ENCODE data around the gene POLR1B. TPM values are rescaled to one million over a fixed set of nuclear protein-coding genes. Genes with fewer than 3 reads are reported as not detected.
"Not testable (repeated sequence)": the region's sequence is repeated elsewhere in the genome, so short reads cannot be mapped to it uniquely, and the experiment has no call there.

Gene POLR1B
- total and polyA plus RNA-seq, 2 donors = 8.2 to 13.0 TPM

DNA sequence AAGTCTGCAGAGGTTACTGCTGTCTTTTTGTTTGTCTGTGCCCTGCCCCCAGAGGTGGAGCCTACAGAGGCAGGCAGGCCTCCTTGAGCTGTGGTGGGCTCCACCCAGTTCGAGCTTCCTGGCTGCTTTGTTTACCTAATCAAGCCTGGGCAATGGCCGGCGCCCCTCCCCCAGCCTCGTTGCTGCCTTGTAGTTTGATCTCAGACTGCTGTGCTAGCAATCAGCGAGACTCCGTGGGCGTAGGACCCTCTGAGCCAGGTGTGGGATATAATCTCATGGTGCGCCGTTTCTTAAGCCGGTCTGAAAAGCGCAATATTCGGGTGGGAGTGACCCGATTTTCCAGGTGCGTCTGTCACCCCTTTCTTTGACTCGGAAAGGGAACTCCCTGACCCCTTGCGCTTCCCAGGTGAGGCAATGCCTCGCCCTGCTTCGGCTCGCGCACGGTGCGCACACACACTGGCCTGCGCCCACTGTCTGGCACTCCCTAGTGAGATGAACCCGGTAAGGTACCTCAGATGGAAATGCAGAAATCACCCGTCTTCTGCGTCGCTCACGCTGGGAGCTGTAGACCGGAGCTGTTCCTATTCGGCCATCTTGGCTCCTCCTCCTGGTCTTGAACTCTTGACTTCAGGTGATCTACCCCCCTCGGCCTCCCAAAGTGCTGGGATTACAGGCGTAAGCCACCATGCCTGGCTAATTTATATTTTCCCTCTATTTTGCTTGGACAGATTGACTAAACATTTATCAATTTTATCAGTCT, 32.8 kb upstream of the POLR1B start:
- not testable (repeated sequence) for H3K4me1 ChIP-seq (ENCODE audit: control insufficient read depth in 2 of 2, insufficient read depth in 2 of 2, low read length in 2 of 2)
- WGBS = 98% methylated on average over 29 of the region's 32 CpGs

DNA sequence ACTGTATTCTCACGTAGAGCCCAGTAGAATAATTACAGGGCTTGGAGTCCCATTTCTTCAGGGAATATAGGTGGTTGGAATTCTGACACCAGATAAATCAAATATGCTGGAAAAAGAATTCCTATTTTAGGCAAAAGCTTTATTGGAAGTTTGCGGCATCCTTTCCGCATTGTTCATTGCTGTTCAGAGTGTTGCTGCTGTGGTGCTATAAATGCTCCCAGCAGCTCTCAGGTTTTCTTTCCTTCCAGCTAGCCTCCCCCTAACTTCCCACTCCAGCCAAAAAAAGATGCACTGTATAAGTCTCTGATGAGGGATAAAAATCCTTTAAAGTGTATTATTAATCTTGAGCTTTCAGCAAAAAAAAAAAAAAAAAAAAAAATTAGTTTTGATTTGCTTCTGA, 25.5 kb upstream of the POLR1B start:
- Histone ChIP-seq H3K4me3 (ENCODE audit: low read length in 2 of 2) (no peak overlapping the region), H3K27ac (ENCODE audit: low read depth in 1 of 2, low read length in 1 of 2) (no peak overlapping the region), H3K4me1 (ENCODE audit: control insufficient read depth in 2 of 2, insufficient read depth in 2 of 2, low read length in 2 of 2) (no peaks in the 10 kb centered on the region), H3K36me3 (ENCODE audit: control insufficient read depth in 2 of 2, insufficient read depth in 2 of 2, low read length in 1 of 2) (peaks cover 24 to 29% of the 10 kb centered on the region in 2 donors), H3K27me3 (ENCODE audit: control insufficient read depth in 2 of 2, insufficient read depth in 1 of 2, low read length in 1 of 2) (no peaks in the 10 kb centered on the region), H3K9me3 (ENCODE audit: control insufficient read depth in 2 of 2, insufficient read depth in 1 of 2, low read length in 1 of 2) (no peaks in the 10 kb centered on the region)
- 99% methylated on average over 3 of the region's 3 CpGs for WGBS
- no peak for DNase-seq (ENCODE audit: low read depth in 6 of 9, low spot score in 9 of 9)

More for the DNA sequence above, 32.8 kb upstream of the POLR1B start:
- H3K27ac ChIP-seq (ENCODE audit: low read depth in 1 of 2, low read length in 1 of 2); H3K9me3 ChIP-seq (ENCODE audit: control insufficient read depth in 2 of 2, insufficient read depth in 1 of 2, low read length in 1 of 2); H3K27me3 ChIP-seq (ENCODE audit: control insufficient read depth in 2 of 2, insufficient read depth in 1 of 2, low read length in 1 of 2); DNase-seq (ENCODE audit: low read depth in 6 of 9, low spot score in 9 of 9); H3K4me3 ChIP-seq (ENCODE audit: low read length in 2 of 2): not testable (repeated sequence)
- peaks cover 5 to 14% of the 10 kb centered on the region in 2 donors for H3K36me3 ChIP-seq (ENCODE audit: control insufficient read depth in 2 of 2, insufficient read depth in 2 of 2, low read length in 1 of 2)

DNA sequence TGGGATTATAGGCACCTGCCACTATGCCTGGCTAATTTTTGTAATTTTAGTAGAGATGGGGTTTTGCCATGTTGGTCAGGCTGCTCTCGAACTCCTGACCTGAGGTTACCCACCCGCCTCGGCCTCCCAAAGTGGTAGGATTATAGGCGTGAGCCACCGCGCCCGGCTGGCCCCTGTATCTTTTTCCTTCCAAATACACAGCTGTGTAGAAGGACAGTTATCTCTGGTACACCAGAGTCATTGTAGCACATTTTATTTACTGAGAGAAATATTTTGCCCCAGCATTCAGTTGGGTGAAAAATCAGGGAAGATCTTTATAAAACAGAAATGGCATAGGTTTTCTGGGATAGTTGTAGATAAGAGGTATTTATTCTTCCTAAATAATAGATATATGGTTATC, 23.5 kb upstream of the POLR1B start:
- no peaks in the 10 kb centered on the region for H3K9me3 ChIP-seq (ENCODE audit: control insufficient read depth in 2 of 2, insufficient read depth in 1 of 2, low read length in 1 of 2)
- H3K4me3 ChIP-seq (ENCODE audit: low read length in 2 of 2) = no peak overlapping the region
- 98% methylated on average over 7 of the region's 7 CpGs for WGBS
- no peaks in the 10 kb centered on the region for H3K27me3 ChIP-seq (ENCODE audit: control insufficient read depth in 2 of 2, insufficient read depth in 1 of 2, low read length in 1 of 2)
- no peak overlapping the region for H3K27ac ChIP-seq (ENCODE audit: low read depth in 1 of 2, low read length in 1 of 2)
- H3K36me3 ChIP-seq (ENCODE audit: control insufficient read depth in 2 of 2, insufficient read depth in 2 of 2, low read length in 1 of 2) = peaks cover 40 to 45% of the 10 kb centered on the region in 2 donors
- DNase-seq (ENCODE audit: low read depth in 6 of 9, low spot score in 9 of 9) = no peak
- no peaks in the 10 kb centered on the region for H3K4me1 ChIP-seq (ENCODE audit: control insufficient read depth in 2 of 2, insufficient read depth in 2 of 2, low read length in 2 of 2)

DNA sequence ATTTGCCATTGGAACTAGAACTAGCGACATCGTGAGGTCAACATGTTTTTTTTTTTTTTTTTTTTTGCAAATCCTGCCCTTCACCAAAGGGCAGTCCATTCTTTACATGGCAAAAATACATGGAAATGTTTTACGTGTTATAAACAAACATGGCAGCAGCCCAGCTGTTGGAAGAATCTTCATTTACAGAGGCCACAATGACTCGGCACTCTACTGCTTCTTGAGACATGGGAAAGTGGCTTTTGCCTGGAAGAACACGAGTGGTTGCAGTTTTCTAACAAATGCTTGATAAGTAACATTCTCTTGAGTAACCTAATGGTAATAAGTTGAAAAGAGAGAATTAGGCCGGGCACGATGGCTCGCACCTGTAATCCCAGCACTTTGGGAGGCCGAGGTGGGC, 22.8 kb upstream of the POLR1B start:
- WGBS = over 99% methylated on average over 9 of the region's 9 CpGs
- Histone ChIP-seq H3K27me3 (ENCODE audit: control insufficient read depth in 2 of 2, insufficient read depth in 1 of 2, low read length in 1 of 2) (no peaks in the 10 kb centered on the region), H3K36me3 (ENCODE audit: control insufficient read depth in 2 of 2, insufficient read depth in 2 of 2, low read length in 1 of 2) (peaks cover 35 to 40% of the 10 kb centered on the region in 2 donors)

DNA sequence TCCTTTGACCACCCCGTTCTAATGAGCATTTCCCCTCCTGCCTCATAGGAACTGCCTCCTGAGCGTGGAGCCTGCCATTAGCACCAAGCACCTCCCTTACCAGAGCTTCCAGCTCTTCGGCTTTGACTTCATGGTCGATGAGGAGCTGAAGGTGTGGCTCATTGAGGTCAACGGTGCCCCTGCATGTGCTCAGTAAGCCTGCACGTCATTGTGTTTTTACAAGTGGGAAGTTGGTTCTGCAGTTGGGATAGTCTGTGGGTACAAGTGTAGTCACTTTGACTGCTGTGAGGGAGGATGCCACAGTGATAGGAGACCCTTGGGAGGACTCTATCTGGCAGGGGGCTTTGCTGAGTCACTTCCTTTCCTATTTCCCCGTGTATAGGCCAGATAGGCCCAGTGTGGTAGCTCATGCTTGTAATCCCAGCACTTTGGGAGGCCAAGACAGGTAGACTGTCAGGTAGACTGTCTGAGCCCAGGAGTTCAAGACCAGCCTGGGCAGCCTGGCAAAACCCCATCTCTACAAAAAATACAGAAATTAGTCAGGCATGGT, 22.0 kb upstream of the POLR1B start:
- Histone ChIP-seq H3K9me3 (ENCODE audit: control insufficient read depth in 2 of 2, insufficient read depth in 1 of 2, low read length in 1 of 2) (no peaks in the 10 kb centered on the region), H3K27ac (ENCODE audit: low read depth in 1 of 2, low read length in 1 of 2) (no peak overlapping the region), H3K4me1 (ENCODE audit: control insufficient read depth in 2 of 2, insufficient read depth in 2 of 2, low read length in 2 of 2) (no peaks in the 10 kb centered on the region), H3K36me3 (ENCODE audit: control insufficient read depth in 2 of 2, insufficient read depth in 2 of 2, low read length in 1 of 2) (peaks cover 35 to 39% of the 10 kb centered on the region in 2 donors), H3K4me3 (ENCODE audit: low read length in 2 of 2) (no peak overlapping the region), H3K27me3 (ENCODE audit: control insufficient read depth in 2 of 2, insufficient read depth in 1 of 2, low read length in 1 of 2) (no peaks in the 10 kb centered on the region)
- no peak for DNase-seq (ENCODE audit: low read depth in 6 of 9, low spot score in 9 of 9)
- 87% methylated on average over 7 of the region's 7 CpGs for WGBS

More for the DNA sequence above, 22.8 kb upstream of the POLR1B start:
- no peak overlapping the region for H3K27ac ChIP-seq (ENCODE audit: low read depth in 1 of 2, low read length in 1 of 2)
- H3K9me3 ChIP-seq (ENCODE audit: control insufficient read depth in 2 of 2, insufficient read depth in 1 of 2, low read length in 1 of 2) = no peaks in the 10 kb centered on the region
- no peaks in the 10 kb centered on the region for H3K4me1 ChIP-seq (ENCODE audit: control insufficient read depth in 2 of 2, insufficient read depth in 2 of 2, low read length in 2 of 2)
- no peak for DNase-seq (ENCODE audit: low read depth in 6 of 9, low spot score in 9 of 9)
- no peak overlapping the region for H3K4me3 ChIP-seq (ENCODE audit: low read length in 2 of 2)

DNA sequence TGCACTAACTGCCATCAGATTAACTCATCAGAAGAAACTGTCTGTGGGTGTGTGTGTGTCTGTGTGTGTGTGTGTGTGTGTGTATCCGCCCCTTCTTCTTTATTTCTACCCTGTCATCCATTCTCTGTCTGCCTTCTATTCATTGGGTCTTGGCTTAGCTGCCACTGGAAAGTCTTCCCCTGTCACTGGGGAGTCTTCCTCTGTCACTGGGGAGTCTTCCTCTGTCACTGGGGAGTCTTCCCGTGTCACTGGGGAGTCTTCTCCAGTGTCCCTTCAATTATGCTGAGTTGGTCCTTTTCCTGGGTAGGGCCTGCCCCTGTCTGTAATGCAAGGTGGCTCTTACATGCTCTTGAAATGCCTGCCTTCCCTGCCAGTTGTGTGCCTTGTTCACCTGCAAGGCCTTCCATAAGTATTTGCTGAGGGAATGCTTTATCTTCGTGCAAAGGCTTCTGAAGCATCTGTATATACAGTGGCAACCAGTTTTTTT, 18.9 kb upstream of the POLR1B start:
- Histone ChIP-seq H3K27ac (ENCODE audit: low read depth in 1 of 2, low read length in 1 of 2) (no peak overlapping the region), H3K27me3 (ENCODE audit: control insufficient read depth in 2 of 2, insufficient read depth in 1 of 2, low read length in 1 of 2) (no peaks in the 10 kb centered on the region), H3K36me3 (ENCODE audit: control insufficient read depth in 2 of 2, insufficient read depth in 2 of 2, low read length in 1 of 2) (peaks cover 35 to 36% of the 10 kb centered on the region in 2 donors), H3K9me3 (ENCODE audit: control insufficient read depth in 2 of 2, insufficient read depth in 1 of 2, low read length in 1 of 2) (no peaks in the 10 kb centered on the region), H3K4me1 (ENCODE audit: control insufficient read depth in 2 of 2, insufficient read depth in 2 of 2, low read length in 2 of 2) (no peaks in the 10 kb centered on the region), H3K4me3 (ENCODE audit: low read length in 2 of 2) (no peak overlapping the region)
- WGBS = 99% methylated on average over 3 of the region's 3 CpGs
- no peak for DNase-seq (ENCODE audit: low read depth in 6 of 9, low spot score in 9 of 9)

DNA sequence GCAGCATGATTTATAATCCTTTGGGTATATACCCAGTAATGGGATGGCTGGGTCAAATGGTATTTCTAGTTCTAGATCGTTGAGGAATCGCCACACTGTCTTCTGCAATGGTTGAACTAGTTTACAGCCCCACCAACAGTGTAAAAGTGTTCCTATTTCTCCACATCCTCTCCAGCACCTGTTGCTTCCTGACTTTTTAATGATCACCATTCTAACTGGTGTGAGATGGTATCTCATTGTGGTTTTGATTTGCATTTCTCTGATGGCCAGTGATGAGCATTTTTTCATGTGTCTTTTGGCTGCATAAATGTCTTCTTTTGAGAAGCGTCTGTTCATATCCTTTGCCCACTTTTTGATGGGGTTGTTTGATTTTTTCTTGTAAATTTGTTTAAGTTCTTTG, 18.0 kb upstream of the POLR1B start:
- H3K9me3 ChIP-seq (ENCODE audit: control insufficient read depth in 2 of 2, insufficient read depth in 1 of 2, low read length in 1 of 2); DNase-seq (ENCODE audit: low read depth in 6 of 9, low spot score in 9 of 9); H3K4me3 ChIP-seq (ENCODE audit: low read length in 2 of 2); H3K27me3 ChIP-seq (ENCODE audit: control insufficient read depth in 2 of 2, insufficient read depth in 1 of 2, low read length in 1 of 2); H3K4me1 ChIP-seq (ENCODE audit: control insufficient read depth in 2 of 2, insufficient read depth in 2 of 2, low read length in 2 of 2); H3K27ac ChIP-seq (ENCODE audit: low read depth in 1 of 2, low read length in 1 of 2): not testable (repeated sequence)
- peaks cover 44 to 45% of the 10 kb centered on the region in 2 donors for H3K36me3 ChIP-seq (ENCODE audit: control insufficient read depth in 2 of 2, insufficient read depth in 2 of 2, low read length in 1 of 2)
- WGBS = 95% methylated on average over 3 of the region's 3 CpGs

DNA sequence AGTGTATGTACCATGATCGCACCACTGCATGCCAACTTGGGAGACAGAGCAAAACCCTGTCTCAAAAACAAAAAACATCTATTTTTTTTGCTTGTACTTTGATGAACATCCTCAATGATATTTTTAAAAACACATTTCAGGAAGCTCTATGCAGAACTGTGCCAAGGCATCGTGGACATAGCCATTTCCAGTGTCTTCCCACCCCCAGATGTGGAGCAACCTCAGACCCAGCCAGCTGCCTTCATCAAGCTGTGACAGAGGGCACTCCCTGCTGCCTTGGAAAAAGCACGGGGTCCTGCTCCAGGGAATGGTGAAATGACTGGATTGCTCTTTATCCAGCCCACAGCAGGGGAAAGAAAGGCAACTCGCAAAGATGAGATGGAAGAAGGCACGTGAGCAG, 13.7 kb upstream of the POLR1B start:
- no peaks in the 10 kb centered on the region for H3K27me3 ChIP-seq (ENCODE audit: control insufficient read depth in 2 of 2, insufficient read depth in 1 of 2, low read length in 1 of 2)
- H3K9me3 ChIP-seq (ENCODE audit: control insufficient read depth in 2 of 2, insufficient read depth in 1 of 2, low read length in 1 of 2) = no peaks in the 10 kb centered on the region
- H3K4me1 ChIP-seq (ENCODE audit: control insufficient read depth in 2 of 2, insufficient read depth in 2 of 2, low read length in 2 of 2) = no peaks in the 10 kb centered on the region
- H3K36me3 ChIP-seq (ENCODE audit: control insufficient read depth in 2 of 2, insufficient read depth in 2 of 2, low read length in 1 of 2) = peaks cover 30% of the 10 kb centered on the region in 2 donors
- DNase-seq (ENCODE audit: low read depth in 6 of 9, low spot score in 9 of 9) = no peak
- 97% methylated on average over 5 of the region's 5 CpGs for WGBS
- H3K27ac ChIP-seq (ENCODE audit: low read depth in 1 of 2, low read length in 1 of 2) = no peak overlapping the region
- no peak overlapping the region for H3K4me3 ChIP-seq (ENCODE audit: low read length in 2 of 2)

DNA sequence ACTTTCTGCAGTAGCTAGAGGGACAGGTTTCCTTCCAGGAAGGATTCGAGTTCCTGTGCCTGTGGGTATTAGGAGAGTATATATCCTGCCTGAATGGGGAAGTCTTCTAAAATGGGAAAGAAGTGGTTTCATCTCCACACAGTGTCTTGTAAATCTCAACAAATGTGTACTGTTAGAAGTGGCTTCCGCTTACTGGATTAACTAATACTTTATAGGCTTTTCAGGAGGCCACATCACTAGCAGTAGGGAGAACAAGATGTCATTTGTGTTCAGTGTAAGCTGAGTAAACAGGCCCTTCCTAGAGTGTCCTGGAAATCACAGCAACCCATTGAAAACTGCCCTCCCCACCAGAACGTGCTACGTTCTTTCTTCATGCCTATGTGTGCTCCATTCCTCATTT, 12.5 kb upstream of the POLR1B start:
- DNase-seq (ENCODE audit: low read depth in 6 of 9, low spot score in 9 of 9) = no peak
- Histone ChIP-seq H3K4me3 (ENCODE audit: low read length in 2 of 2) (no peak overlapping the region), H3K4me1 (ENCODE audit: control insufficient read depth in 2 of 2, insufficient read depth in 2 of 2, low read length in 2 of 2) (no peaks in the 10 kb centered on the region), H3K27ac (ENCODE audit: low read depth in 1 of 2, low read length in 1 of 2) (no peak overlapping the region), H3K9me3 (ENCODE audit: control insufficient read depth in 2 of 2, insufficient read depth in 1 of 2, low read length in 1 of 2) (no peaks in the 10 kb centered on the region), H3K27me3 (ENCODE audit: control insufficient read depth in 2 of 2, insufficient read depth in 1 of 2, low read length in 1 of 2) (no peaks in the 10 kb centered on the region), H3K36me3 (ENCODE audit: control insufficient read depth in 2 of 2, insufficient read depth in 2 of 2, low read length in 1 of 2) (peaks cover 29 to 30% of the 10 kb centered on the region in 2 donors)
- 80% methylated on average over 4 of the region's 4 CpGs for WGBS
